ENCODE data around the gene HHAT.
"Not testable (repeated sequence)": the region's sequence is repeated elsewhere in the genome, so short reads cannot be mapped to it uniquely, and the experiment has no call there.

HHAT gene

GRCh38 chr1:210313921-210314320, 14.8 kb upstream of the HHAT start:
- no peak for DNase-seq (ENCODE audit: low spot score)

- DNase-seq (ENCODE audit: low spot score) = no peak
These were observed 13.2 kb upstream of the HHAT start for GRCh38 chr1:210315529-210315928.

GRCh38 chr1:210321131-210321530, 7.6 kb upstream of the HHAT start:
- DNase-seq (ENCODE audit: low spot score) = no peak

GRCh38 chr1:210321552-210321951, 7.2 kb upstream of the HHAT start:
- DNase-seq (ENCODE audit: low spot score) = no peak

- DNase-seq (ENCODE audit: low spot score) = no peak
These were observed 4.7 kb upstream of the HHAT start for GRCh38 chr1:210323957-210324356.

GRCh38 chr1:210325026-210325670, 3.6 kb upstream of the HHAT start:
- no peak for DNase-seq (ENCODE audit: low spot score)

GRCh38 chr1:210328032-210328745, 513 bp upstream of the HHAT start:
- DNase-seq (ENCODE audit: low spot score) = no peak

GRCh38 chr1:210330279-210330866, 1.7 kb downstream of the HHAT start:
- peak; percentile 4 for DNase-seq (ENCODE audit: low spot score)

GRCh38 chr1:210332233-210332632, 3.5 kb downstream of the HHAT start:
- DNase-seq (ENCODE audit: low spot score) = no peak

- DNase-seq (ENCODE audit: low spot score) = no peak
These were observed 4.2 kb downstream of the HHAT start for GRCh38 chr1:210332719-210333398.

GRCh38 chr1:210335001-210335400, 6.3 kb downstream of the HHAT start:
- DNase-seq (ENCODE audit: low spot score) = no peak

GRCh38 chr1:210336362-210336761, 7.7 kb downstream of the HHAT start:
- no peak for DNase-seq (ENCODE audit: low spot score)

GRCh38 chr1:210339500-210339899, 10.8 kb downstream of the HHAT start:
- DNase-seq (ENCODE audit: low spot score) = no peak

GRCh38 chr1:210340311-210340710, 11.6 kb downstream of the HHAT start:
- DNase-seq (ENCODE audit: low spot score) = no peak

GRCh38 chr1:210340841-210341240, 12.1 kb downstream of the HHAT start:
- DNase-seq (ENCODE audit: low spot score) = no peak

- no peak for DNase-seq (ENCODE audit: low spot score)
These were observed 14.5 kb downstream of the HHAT start for GRCh38 chr1:210342986-210343780.

- no peak for DNase-seq (ENCODE audit: low spot score)
These were observed 16.0 kb downstream of the HHAT start for GRCh38 chr1:210344706-210345105.

GRCh38 chr1:210347112-210347511, 18.4 kb downstream of the HHAT start:
- no peak for DNase-seq (ENCODE audit: low spot score)

- no peak for DNase-seq (ENCODE audit: low spot score)
These were observed 22.8 kb downstream of the HHAT start for GRCh38 chr1:210351496-210351895.

GRCh38 chr1:210352575-210352974, 23.9 kb downstream of the HHAT start:
- no peak for DNase-seq (ENCODE audit: low spot score)

- DNase-seq (ENCODE audit: low spot score) = not testable (repeated sequence)
These were observed 25.6 kb downstream of the HHAT start for GRCh38 chr1:210354305-210354704.

GRCh38 chr1:210358626-210359025, 29.9 kb downstream of the HHAT start:
- DNase-seq (ENCODE audit: low spot score) = no peak
